ENCODE measurements around the gene SH3RF3.

Gene SH3RF3

GRCh38 chr2:109246176-109246575, 117.2 kb downstream of the SH3RF3 start:
- TF ChIP-seq, protein P1, sequence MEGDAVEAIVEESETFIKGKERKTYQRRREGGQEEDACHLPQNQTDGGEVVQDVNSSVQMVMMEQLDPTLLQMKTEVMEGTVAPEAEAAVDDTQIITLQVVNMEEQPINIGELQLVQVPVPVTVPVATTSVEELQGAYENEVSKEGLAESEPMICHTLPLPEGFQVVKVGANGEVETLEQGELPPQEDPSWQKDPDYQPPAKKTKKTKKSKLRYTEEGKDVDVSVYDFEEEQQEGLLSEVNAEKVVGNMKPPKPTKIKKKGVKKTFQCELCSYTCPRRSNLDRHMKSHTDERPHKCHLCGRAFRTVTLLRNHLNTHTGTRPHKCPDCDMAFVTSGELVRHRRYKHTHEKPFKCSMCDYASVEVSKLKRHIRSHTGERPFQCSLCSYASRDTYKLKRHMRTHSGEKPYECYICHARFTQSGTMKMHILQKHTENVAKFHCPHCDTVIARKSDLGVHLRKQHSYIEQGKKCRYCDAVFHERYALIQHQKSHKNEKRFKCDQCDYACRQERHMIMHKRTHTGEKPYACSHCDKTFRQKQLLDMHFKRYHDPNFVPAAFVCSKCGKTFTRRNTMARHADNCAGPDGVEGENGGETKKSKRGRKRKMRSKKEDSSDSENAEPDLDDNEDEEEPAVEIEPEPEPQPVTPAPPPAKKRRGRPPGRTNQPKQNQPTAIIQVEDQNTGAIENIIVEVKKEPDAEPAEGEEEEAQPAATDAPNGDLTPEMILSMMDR (conservative IDR thresholded peaks at IDR 0.05; ENCODE audit: low read depth, low read length), result no peak
- Histone ChIP-seq H3K27ac (no peak overlapping the region), H3K4me1 (ENCODE audit: low read depth, poor library complexity, severe bottlenecking) (no peaks in the 10 kb centered on the region), H3K79me2 (ENCODE audit: insufficient read depth, low read depth) (no peaks in the 10 kb centered on the region), H3K4me3 (IDR thresholded peaks at IDR 0.05; ENCODE audit: insufficient read depth, low read depth, low read length) (no peak overlapping the region), H4K20me1 (ENCODE audit: insufficient read depth) (no peaks in the 10 kb centered on the region), H3K4me2 (no peak overlapping the region), H2AFZ (ENCODE audit: low read depth) (no peak overlapping the region), H3K27me3 (ENCODE audit: insufficient read depth, low read depth) (no peaks in the 10 kb centered on the region), H3K36me3 (ENCODE audit: insufficient read depth) (no peaks in the 10 kb centered on the region), H3K9ac (no peak overlapping the region)

DNA sequence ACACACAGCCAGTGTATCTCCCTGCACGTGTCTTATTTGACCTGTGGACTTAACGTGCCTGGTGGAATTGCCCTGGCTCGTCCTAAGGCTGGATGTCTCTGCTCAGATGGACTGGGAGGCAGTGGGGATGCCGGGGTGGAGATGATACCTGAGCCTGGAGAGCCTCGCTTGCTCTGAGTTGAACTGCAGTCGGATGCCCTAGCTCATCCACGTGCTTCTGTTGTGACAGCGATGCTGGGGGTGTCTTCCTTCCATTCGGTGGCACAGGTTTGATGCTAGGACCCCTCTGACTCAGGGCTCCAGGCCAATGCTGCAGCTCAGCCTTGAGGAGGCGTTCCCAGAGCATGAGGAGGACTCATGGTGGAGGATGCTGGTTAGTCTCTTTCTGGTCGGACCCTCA, 117.6 kb downstream of the SH3RF3 start:
- Histone ChIP-seq H3K4me2 (no peak overlapping the region), H3K27me3 (ENCODE audit: insufficient read depth, low read depth) (no peaks in the 10 kb centered on the region), H3K4me3 (IDR thresholded peaks at IDR 0.05; ENCODE audit: insufficient read depth, low read depth, low read length) (no peak overlapping the region), H3K9ac (no peak overlapping the region), H4K20me1 (ENCODE audit: insufficient read depth) (no peaks in the 10 kb centered on the region), H3K36me3 (ENCODE audit: insufficient read depth) (no peaks in the 10 kb centered on the region), H3K79me2 (ENCODE audit: insufficient read depth, low read depth) (no peaks in the 10 kb centered on the region), H2AFZ (ENCODE audit: low read depth) (no peak overlapping the region), H3K27ac (no peak overlapping the region), H3K4me1 (ENCODE audit: low read depth, poor library complexity, severe bottlenecking) (no peaks in the 10 kb centered on the region)
- TF ChIP-seq, protein P1 (conservative IDR thresholded peaks at IDR 0.05; ENCODE audit: low read depth, low read length), result no peak

DNA sequence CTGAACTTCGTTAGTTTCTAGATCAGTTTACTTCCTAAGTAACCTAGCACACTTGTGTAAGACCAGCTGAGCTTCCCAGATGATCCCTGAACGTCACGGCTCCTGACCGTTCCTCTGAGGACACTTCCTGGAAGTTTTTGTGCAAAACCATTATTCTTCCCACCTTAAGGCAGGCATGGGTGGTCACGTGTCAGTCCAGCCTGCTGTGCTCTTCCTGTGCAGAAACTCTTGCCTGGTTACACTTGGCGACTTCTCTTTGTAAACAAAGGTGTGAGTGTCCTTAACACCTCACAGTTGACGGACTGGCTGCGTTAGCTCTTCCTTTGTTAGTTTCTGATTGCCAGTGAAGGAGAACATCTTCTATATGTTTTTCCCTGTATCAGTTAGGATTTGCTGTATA, 118.3 kb downstream of the SH3RF3 start:
- no peak overlapping the region for H3K4me3 ChIP-seq (IDR thresholded peaks at IDR 0.05; ENCODE audit: insufficient read depth, low read depth, low read length)
- no peak overlapping the region for H3K4me2 ChIP-seq
- no peaks in the 10 kb centered on the region for H3K79me2 ChIP-seq (ENCODE audit: insufficient read depth, low read depth)
- no peaks in the 10 kb centered on the region for H3K27me3 ChIP-seq (ENCODE audit: insufficient read depth, low read depth)
- no peaks in the 10 kb centered on the region for H3K36me3 ChIP-seq (ENCODE audit: insufficient read depth)
- TF ChIP-seq, protein P1 (conservative IDR thresholded peaks at IDR 0.05; ENCODE audit: low read depth, low read length), result no peak
- H3K9ac ChIP-seq, result no peak overlapping the region
- H3K4me1 ChIP-seq (ENCODE audit: low read depth, poor library complexity, severe bottlenecking), result no peaks in the 10 kb centered on the region
- no peaks in the 10 kb centered on the region for H4K20me1 ChIP-seq (ENCODE audit: insufficient read depth)
- H2AFZ ChIP-seq (ENCODE audit: low read depth), result no peak overlapping the region
- H3K27ac ChIP-seq, result no peak overlapping the region

DNA sequence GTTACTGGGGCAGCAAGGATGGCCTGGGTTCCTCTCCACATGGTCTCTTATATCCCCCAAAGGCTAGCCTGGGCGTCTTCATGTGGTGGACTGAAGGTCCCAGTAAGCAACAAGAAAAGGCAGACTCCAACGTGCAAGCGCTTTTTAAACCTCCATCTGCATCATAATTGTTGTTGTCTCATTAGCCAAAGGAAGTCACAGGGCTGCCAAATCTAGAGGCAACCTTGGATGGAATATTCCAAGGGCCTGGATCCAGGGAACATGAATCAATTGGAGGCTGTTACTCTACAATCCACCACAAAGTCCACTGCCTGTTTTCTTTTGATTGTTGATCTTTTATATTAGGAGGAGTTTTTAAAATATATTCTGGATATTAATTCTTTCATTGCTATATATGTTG, 118.8 kb downstream of the SH3RF3 start:
- no peak overlapping the region for H3K9ac ChIP-seq
- H3K79me2 ChIP-seq (ENCODE audit: insufficient read depth, low read depth), result no peaks in the 10 kb centered on the region
- TF ChIP-seq, protein P1 (conservative IDR thresholded peaks at IDR 0.05; ENCODE audit: low read depth, low read length), result no peak
- no peaks in the 10 kb centered on the region for H3K27me3 ChIP-seq (ENCODE audit: insufficient read depth, low read depth)
- H2AFZ ChIP-seq (ENCODE audit: low read depth), result no peak overlapping the region
- H3K36me3 ChIP-seq (ENCODE audit: insufficient read depth), result no peaks in the 10 kb centered on the region
- no peak overlapping the region for H3K4me3 ChIP-seq (IDR thresholded peaks at IDR 0.05; ENCODE audit: insufficient read depth, low read depth, low read length)
- H4K20me1 ChIP-seq (ENCODE audit: insufficient read depth), result no peaks in the 10 kb centered on the region
- no peaks in the 10 kb centered on the region for H3K4me1 ChIP-seq (ENCODE audit: low read depth, poor library complexity, severe bottlenecking)
- H3K4me2 ChIP-seq, result no peak overlapping the region
- no peak overlapping the region for H3K27ac ChIP-seq

Measured in KMS-11 (cell line).